HG02678 (cell line): ENCODE measurements around the gene TKT.

Experiments
- ATAC-seq: cut with Tn5 transposase; IDR thresholded peaks from one replicate; pipeline ENCODE4 v1.9.1; 2021; ENCODE audit warnings: mild to moderate bottlenecking, moderate library complexity; ENCODE audit not compliant: unreplicated experiment

Gene TKT

GRCh38 chr3:53181528-53181927 is 74.3 kb downstream of the TKT start:
- no peak for ATAC-seq

- no peak for ATAC-seq
Observed at GRCh38 chr3:53181024-53181371, 74.8 kb downstream of the TKT start.

- ATAC-seq, result peak; percentile 96
Observed at GRCh38 chr3:53180305-53181023, 75.4 kb downstream of the TKT start.

- ATAC-seq, result no peak
Observed at GRCh38 chr3:53179580-53179979, 76.2 kb downstream of the TKT start.

- ATAC-seq, result no peak
Observed at GRCh38 chr3:53178246-53178645, 77.6 kb downstream of the TKT start.

- no peak for ATAC-seq
Observed at GRCh38 chr3:53175613-53176540, 79.9 kb downstream of the TKT start.
